ENCODE results near the gene SSX4B.
"Not testable (repeated sequence)": the region's sequence is repeated elsewhere in the genome, so short reads cannot be mapped to it uniquely, and the experiment has no call there.

Gene SSX4B

DNA sequence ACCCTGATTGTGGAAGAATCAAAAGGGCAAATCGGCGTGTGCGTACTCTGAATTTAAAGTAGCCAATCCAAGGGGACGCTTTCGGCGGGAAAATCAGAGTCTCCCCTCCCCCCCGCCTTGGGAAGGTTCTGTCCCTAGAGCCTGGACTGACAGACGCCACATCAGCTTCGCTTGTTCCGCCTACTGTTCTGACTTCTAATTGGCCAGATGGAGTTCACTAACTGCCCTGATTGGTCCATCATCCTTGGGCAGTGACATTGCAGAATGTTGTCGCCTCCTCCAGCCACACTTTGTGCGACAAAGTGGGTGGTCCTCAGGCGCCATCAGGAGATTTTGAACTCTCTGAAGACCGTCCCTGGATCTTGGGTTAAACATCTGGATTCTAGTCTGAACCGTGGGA, at the start of gene SSX4B:
SSX4B (minus strand) TSS at position 101 of the 400 bp plus-strand sequence. CDS start 588 bp downstream, outside the sequence.
- DNase-seq = not testable (repeated sequence)

- no peak for DNase-seq
Observed at GRCh38 chrX:48460606-48461005, 48.8 kb upstream of the SSX4B start.

DNA sequence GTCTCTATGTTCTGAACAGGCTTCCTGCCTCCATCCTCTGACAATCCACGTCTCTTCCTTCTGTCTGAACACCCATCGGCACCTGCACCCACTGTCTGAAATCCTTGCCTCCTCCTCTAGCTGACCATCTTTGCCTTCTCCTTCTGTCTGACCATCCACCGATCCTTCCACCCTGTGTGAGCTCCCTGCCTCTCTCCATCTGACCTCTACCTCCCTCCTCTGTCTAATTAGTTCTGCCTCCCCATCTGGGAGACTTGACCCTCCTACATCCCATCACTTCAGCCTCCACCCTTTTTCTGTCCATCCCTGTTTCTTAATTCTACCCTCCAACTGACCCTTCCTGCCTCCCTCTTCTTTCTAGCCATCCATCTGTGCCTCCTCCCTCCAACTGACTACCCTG, 48.3 kb upstream of the SSX4B start:
- no peak for DNase-seq

GRCh38 chrX:48459483-48459882, 47.7 kb upstream of the SSX4B start:
- DNase-seq = no peak

DNA sequence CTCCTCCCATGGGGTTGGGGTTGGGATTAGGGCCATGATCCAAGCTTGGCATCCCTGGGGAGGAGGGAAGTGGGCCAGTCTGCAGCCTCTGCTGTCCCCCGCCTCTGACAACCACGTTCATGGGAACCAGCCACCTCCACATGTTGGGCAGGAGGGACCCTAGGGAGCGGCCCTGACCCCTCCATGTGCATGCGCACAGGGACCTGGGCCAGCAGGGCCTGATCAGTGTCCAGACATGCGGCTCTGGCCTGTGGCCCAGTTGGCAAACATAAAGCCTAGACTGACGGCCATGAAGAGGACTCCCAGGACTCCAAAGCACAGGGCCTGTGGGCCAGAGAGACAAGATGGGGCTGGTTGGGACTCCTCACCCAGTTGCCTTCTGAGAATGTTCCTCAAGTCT, 47.0 kb upstream of the SSX4B start:
- no peak for DNase-seq

DNA sequence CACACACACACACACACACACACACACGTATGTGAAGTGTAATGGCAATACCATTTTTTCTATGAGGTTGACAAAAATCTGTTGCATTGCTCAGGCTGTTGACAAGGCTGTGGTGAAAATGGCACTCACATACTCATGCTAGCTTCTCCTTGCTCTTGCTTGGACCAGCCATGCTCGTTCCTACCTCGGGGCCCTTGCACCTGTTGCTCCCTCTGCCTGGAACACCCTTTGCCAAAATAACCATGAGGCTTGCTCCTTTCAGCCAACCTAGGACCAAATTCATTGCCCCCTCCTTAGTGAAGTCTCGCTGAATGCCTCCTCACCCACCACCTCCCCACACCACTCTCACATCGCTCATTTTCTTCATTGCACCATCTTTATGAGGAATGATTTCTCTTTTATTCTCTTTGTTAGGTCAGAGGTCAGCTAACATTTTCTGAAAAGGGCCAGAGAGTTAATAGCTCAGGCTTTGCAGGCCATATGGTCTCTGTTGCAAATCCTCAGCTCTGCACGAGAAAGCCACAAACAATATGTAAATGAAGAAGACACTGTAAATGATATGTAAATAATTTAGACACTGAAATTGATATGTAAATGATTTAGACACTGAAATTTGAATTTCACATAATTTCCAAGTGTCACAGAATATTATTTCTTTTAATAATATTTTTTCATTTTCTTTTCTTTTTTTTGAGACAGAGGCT, 45.0 kb upstream of the SSX4B start:
- no peak for DNase-seq

- no peak for DNase-seq
Observed at GRCh38 chrX:48451708-48452107, 39.9 kb upstream of the SSX4B start.

DNA sequence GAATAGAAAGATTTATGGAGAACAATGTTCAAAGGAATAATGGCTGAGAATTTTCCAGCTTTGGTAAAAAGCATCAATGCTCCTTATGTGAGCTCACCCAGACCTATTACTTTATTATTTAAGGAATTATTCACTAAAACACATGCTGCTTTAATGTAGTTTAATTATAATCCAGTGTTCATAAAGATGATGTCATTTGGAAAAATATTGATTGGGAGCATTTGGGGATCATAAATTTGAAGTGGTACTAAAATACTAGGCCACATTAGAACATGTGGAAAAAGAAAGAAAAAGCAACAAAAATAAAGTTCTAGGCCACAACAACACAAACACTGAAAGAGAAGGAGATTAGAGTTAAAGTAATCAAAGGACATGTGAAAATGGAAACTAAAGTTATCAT, 38.3 kb upstream of the SSX4B start:
- no peak for DNase-seq

- not testable (repeated sequence) for DNase-seq
Observed at GRCh38 chrX:48447201-48447600, 35.4 kb upstream of the SSX4B start.

- DNase-seq = not testable (repeated sequence)
Observed at GRCh38 chrX:48433713-48434112, 22.0 kb upstream of the SSX4B start.

DNA sequence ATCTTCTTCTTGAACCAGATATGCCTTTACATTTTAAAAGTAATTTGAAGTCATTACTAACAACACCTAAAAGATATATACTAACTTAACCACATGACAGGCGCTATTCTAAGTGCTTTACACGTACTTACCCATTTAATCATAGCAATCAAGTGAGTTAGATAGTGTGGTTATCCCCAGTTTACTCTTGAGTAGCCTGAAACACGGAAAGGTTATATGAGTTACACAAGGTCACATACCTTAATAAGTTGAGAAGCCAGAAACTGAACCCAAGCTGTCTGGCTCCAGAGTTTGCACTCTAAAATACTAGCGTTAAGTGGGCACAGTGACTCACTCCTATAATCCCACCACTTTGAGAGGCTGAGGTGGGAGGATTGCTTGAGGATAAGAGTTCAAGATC, 18.4 kb upstream of the SSX4B start:
- DNase-seq = not testable (repeated sequence)

DNA sequence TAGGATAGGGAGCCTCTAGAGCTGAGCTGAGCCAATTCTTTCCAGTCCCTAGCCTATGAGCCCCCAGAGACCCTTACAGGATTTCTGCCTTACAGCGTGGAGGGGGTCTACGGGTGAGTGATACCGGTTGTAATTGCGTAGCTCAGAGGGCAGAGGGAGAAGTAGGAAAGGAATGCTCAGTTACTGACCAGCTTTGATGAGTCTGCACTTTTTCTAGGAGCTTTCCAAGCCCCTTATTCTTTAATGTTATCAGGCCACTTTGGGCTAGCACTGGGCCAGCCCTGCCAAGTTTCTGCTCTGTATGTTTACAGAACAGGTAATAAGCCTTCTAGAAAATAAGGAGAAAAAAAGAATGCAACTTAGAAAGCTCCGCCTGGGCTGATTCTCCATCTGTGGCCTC, 17.8 kb upstream of the SSX4B start:
- DNase-seq = not testable (repeated sequence)

GRCh38 chrX:48427027-48427716, 15.4 kb upstream of the SSX4B start:
- not testable (repeated sequence) for DNase-seq

DNA sequence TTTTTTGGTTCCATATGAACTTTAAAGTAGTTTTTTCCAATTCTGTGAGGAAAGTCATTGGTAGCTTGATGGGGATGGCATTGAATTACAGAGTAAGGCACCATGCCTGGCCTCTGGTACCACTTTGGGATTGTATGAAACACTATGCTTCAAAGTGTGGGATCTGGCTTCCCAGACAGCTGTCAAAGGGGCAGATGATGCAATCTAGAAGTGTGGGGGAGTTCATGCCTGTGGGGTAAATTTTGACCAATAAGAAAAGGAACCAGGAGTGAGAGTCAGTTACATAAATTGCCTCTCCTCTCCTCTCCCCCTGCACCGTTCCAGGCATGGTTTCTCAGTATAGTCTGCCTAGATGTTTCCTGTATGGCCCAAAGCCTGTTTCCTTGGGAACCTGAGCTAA, 13.9 kb downstream of the SSX4B start:
- DNase-seq = not testable (repeated sequence)

GRCh38 chrX:48396931-48397330, 14.8 kb downstream of the SSX4B start:
- not testable (repeated sequence) for DNase-seq

DNA sequence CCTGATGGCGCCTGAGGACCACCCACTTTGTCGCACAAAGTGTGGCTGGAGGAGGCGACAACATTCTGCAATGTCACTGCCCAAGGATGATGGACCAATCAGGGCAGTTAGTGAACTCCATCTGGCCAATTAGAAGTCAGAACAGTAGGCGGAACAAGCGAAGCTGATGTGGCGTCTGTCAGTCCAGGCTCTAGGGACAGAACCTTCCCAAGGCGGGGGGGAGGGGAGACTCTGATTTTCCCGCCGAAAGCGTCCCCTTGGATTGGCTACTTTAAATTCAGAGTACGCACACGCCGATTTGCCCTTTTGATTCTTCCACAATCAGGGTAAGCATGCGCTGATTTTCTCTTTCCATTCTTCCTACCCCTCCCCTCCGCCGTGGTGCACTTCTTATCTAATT, 28.5 kb downstream of the SSX4B start, which contains the start of gene SSX4:
SSX4 (plus strand) TSS at position 301 of the 400 bp plus-strand sequence. CDS start 515 bp downstream, outside the sequence.
- DNase-seq = not testable (repeated sequence)

DNA sequence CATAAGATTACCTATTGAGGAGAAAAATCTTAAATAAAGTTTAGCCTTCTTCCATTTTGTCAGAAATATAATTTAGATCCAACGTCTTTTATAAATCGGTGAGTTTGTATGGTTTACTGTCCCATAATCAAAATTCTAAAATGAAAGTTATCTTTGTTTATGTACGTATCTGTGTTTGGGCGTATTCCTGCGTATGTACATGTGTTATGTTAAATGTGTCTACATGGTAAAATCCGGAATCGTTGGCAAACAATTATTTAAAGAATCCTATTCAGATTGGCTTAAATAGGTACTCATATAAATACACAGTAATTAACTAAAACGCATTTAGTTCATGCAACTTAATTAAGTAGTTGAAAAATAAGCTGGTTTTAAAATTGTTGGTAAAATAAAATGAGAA, 41.4 kb downstream of the SSX4B start:
- not testable (repeated sequence) for DNase-seq

- not testable (repeated sequence) for DNase-seq
Observed at GRCh38 chrX:48367717-48368408, 43.9 kb downstream of the SSX4B start.

DNA sequence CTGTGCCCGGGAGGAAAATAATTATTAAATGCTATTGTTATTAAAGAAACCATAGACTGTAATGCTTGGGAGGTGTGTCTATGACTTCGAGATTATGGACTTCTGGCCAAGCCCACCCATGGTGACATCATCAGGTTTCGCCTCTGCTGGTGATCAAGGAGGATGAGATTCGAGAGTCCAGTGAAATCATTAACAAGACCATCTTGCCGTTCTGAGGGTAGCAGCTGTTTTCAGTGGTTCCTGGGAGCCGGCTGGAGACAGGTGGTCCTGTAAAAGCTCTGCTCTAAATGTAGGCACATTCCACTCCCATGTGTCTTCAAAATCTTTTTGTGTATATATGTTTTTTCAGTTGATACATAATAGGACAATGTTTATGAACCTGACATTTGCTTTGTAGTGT, 52.5 kb downstream of the SSX4B start:
- not testable (repeated sequence) for DNase-seq

- no peak for DNase-seq
Observed at GRCh38 chrX:48357681-48358080, 54.1 kb downstream of the SSX4B start.

- not testable (repeated sequence) for DNase-seq
Observed at GRCh38 chrX:48356315-48357094, 55.3 kb downstream of the SSX4B start, which contains the start of gene SSX3. TSS of gene SSX3 (minus strand) at chrX:48356703. CDS start at chrX:48355249, 1,454 bp downstream.
